ENCODE results near the gene TCTA.

Gene TCTA

DNA sequence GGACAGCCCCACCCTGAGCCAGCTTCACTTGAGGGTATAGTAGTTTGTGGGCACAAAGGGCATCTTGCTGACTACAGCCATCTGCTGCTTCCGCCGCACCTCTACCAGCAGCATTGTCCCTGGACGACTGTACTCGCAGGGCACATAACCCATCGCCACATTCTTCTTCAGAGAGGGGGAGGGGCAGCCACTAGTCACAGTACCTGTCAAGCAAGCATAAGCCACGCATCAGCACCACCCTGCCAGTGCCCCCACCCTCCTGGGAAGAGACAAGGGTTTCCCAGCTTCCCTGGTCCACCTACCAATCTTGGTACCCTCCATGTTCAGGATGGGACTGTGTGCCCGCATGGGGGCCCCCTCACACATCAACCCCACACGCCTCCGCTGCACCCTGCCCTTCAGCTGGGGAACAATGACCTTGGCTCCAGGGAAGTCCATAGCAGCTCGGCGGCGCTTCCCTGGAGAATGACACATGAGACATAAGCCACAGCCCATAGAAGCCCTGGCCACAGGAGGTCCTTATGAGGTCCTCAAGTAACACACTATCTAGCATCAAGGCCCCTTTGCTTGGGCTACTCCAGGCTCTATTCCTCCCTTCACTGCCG is 5.4 kb downstream of the TCTA start:
- no peak overlapping the region for H3K4me3 ChIP-seq (ENCODE audit: low read depth in 1 of 2, low read length in 2 of 2)
- H3K9me3 ChIP-seq (ENCODE audit: insufficient read depth, low read length, severe bottlenecking) = no peaks in the 10 kb centered on the region
- no peak for TF ChIP-seq EZH2 (IDR thresholded peaks at IDR 0.05; ENCODE audit: borderline replicate concordance, low read depth, low read length, severe bottlenecking)
- TF ChIP-seq, protein P1, sequence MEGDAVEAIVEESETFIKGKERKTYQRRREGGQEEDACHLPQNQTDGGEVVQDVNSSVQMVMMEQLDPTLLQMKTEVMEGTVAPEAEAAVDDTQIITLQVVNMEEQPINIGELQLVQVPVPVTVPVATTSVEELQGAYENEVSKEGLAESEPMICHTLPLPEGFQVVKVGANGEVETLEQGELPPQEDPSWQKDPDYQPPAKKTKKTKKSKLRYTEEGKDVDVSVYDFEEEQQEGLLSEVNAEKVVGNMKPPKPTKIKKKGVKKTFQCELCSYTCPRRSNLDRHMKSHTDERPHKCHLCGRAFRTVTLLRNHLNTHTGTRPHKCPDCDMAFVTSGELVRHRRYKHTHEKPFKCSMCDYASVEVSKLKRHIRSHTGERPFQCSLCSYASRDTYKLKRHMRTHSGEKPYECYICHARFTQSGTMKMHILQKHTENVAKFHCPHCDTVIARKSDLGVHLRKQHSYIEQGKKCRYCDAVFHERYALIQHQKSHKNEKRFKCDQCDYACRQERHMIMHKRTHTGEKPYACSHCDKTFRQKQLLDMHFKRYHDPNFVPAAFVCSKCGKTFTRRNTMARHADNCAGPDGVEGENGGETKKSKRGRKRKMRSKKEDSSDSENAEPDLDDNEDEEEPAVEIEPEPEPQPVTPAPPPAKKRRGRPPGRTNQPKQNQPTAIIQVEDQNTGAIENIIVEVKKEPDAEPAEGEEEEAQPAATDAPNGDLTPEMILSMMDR (IDR thresholded peaks at IDR 0.05; ENCODE audit: borderline replicate concordance, extremely low read depth, low read length, poor library complexity, severe bottlenecking) = no peak
- H3K36me3 ChIP-seq (ENCODE audit: insufficient read depth, low read length) = peaks cover 44% of the 10 kb centered on the region
- no peak overlapping the region for H3K4me2 ChIP-seq (ENCODE audit: insufficient read depth, low read length)
- ATAC-seq (ENCODE audit: insufficient read depth, low read depth) = no peak
- peaks cover 5% of the 10 kb centered on the region; the same call in 1 of the 2 replicates for H4K20me1 ChIP-seq (ENCODE audit: insufficient read depth, low read length)
- no peak overlapping the region for H3K9ac ChIP-seq (ENCODE audit: low read depth, low read length)
- peaks cover 52% of the 10 kb centered on the region for H3K4me1 ChIP-seq (ENCODE audit: insufficient read depth, low read length)
- no peak overlapping the region for H2AFZ ChIP-seq (ENCODE audit: low read depth, low read length)
- DNase-seq = no peak
- H3K27ac ChIP-seq (ENCODE audit: low read length) = peak overlapping the region; percentile 83
- peaks cover 24% of the 10 kb centered on the region for H3K79me2 ChIP-seq (ENCODE audit: insufficient read depth, low read length)
- no peaks in the 10 kb centered on the region for H3K27me3 ChIP-seq (ENCODE audit: insufficient read depth, low read length, poor library complexity)

DNA sequence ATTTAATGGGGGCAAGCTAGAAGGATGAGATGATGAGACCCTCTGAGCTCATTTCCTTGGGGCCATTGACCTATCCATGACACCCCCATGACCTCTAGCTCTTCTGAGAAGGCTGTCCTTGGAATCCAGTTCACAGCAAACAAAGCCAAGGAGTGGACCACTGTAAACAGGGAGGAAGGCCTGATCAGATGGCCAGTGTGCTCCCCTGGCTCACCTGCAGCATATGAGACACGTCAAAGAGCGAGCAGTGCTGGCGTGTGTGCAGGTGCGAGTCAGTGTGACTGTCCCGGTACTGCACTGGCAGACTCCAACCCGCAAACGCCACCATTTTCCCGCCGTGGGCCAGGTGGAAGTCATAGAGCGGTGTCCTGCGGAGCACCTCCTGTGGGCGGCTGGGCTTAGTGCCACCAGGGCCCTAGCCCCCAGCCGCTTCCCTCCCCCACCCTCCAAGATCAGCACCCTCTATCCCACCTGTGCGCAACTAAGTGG is 9.7 kb downstream of the TCTA start:
- Histone ChIP-seq H2AFZ (ENCODE audit: low read depth, low read length) (no peak overlapping the region), H3K4me3 (ENCODE audit: low read depth in 1 of 2, low read length in 2 of 2) (no peak overlapping the region), H3K27ac (ENCODE audit: low read length) (no peak overlapping the region), H3K27me3 (ENCODE audit: insufficient read depth, low read length, poor library complexity) (no peaks in the 10 kb centered on the region), H3K4me2 (ENCODE audit: insufficient read depth, low read length) (no peak overlapping the region), H3K4me1 (ENCODE audit: insufficient read depth, low read length) (peaks cover 9% of the 10 kb centered on the region), H3K36me3 (ENCODE audit: insufficient read depth, low read length) (peaks cover 57% of the 10 kb centered on the region), H3K9ac (ENCODE audit: low read depth, low read length) (no peak overlapping the region), H3K79me2 (ENCODE audit: insufficient read depth, low read length) (peaks cover 3% of the 10 kb centered on the region; the same call in 1 of the 2 replicates), H3K9me3 (ENCODE audit: insufficient read depth, low read length, severe bottlenecking) (no peaks in the 10 kb centered on the region), H4K20me1 (ENCODE audit: insufficient read depth, low read length) (no peaks in the 10 kb centered on the region)
- TF ChIP-seq, protein P1 (IDR thresholded peaks at IDR 0.05; ENCODE audit: borderline replicate concordance, extremely low read depth, low read length, poor library complexity, severe bottlenecking) = no peak
- no peak for TF ChIP-seq EZH2 (IDR thresholded peaks at IDR 0.05; ENCODE audit: borderline replicate concordance, low read depth, low read length, severe bottlenecking)
- ATAC-seq (ENCODE audit: insufficient read depth, low read depth) = no peak
- no peak for DNase-seq

DNA sequence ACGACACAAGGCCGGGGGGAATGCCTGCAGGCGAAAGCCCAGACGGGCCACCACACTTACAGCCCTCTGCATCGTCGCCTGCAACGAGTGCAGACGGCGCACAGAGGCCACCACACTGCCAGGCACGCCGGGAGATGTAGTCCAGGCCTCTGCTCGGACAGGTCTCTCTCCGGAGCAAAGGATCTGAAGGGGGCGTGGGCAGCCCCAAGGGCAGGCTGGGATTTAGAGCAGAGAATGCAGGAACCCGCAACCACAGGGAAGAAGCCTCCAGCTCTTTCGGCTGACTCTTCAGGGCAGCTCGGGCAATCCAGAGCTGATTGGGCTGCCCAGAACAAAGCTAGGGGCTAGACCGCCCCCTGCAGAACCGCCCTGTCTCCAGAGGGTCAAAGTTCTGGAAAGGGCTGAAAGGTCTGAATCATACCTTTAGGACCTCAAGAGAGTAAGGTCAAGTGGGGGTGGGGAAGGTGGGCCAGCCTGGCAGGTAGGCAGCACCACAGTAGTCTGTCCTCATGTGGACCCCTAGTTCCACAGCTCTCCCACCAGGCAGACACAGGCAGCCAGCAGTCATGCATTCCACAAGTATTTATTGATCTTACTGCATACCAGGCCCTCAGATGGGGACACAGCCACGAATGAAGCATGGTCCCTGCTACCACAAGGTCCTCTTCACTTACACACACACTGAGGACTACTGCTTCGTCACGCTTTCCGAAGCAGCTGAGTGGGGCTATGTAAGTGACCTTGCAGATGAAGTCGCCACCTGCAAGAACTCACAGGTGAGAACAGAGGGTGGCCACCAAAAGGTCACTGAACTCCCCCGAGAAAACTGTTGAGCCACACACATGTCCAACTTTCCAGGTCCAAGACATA is 10.4 kb downstream of the TCTA start, which contains the start of gene AMT:
AMT (minus strand) TSS at position 95 of the 870 bp plus-strand sequence; CDS start at position 72, 23 bp downstream.
- TF ChIP-seq, protein P1 (IDR thresholded peaks at IDR 0.05; ENCODE audit: borderline replicate concordance, extremely low read depth, low read length, poor library complexity, severe bottlenecking) = no peak
- no peak for TF ChIP-seq EZH2 (IDR thresholded peaks at IDR 0.05; ENCODE audit: borderline replicate concordance, low read depth, low read length, severe bottlenecking)
- no peaks in the 10 kb centered on the region for H3K27me3 ChIP-seq (ENCODE audit: insufficient read depth, low read length, poor library complexity)
- no peak within 1 kb of the TSS for H3K4me2 ChIP-seq (ENCODE audit: insufficient read depth, low read length)
- no peak within 1 kb of the TSS for H2AFZ ChIP-seq (ENCODE audit: low read depth, low read length)
- H3K79me2 ChIP-seq (ENCODE audit: insufficient read depth, low read length) = peaks cover 5% of the 10 kb centered on the region
- ATAC-seq (ENCODE audit: insufficient read depth, low read depth) = no peak
- peaks cover 51% of the 10 kb centered on the region for H3K36me3 ChIP-seq (ENCODE audit: insufficient read depth, low read length)
- H3K9ac ChIP-seq (ENCODE audit: low read depth, low read length) = no peak within 1 kb of the TSS
- no peak within 1 kb of the TSS for H3K4me3 ChIP-seq (ENCODE audit: low read depth in 1 of 2, low read length in 2 of 2)
- peaks cover 4% of the 10 kb centered on the region for H3K4me1 ChIP-seq (ENCODE audit: insufficient read depth, low read length)
- H3K27ac ChIP-seq (ENCODE audit: low read length) = no peak within 1 kb of the TSS
- DNase-seq = no peak
- H4K20me1 ChIP-seq (ENCODE audit: insufficient read depth, low read length) = no peaks in the 10 kb centered on the region
- H3K9me3 ChIP-seq (ENCODE audit: insufficient read depth, low read length, severe bottlenecking) = no peaks in the 10 kb centered on the region

Data from DND-41 (cell line).